GM18502 (cell line): Measurements from ENCODE around the gene TMEM204.
"Not testable (repeated sequence)": the region's sequence is repeated elsewhere in the genome, so short reads cannot be mapped to it uniquely, and the experiment has no call there.

Experiments
- ATAC-seq: cut with Tn5 transposase; IDR thresholded peaks from one replicate; pipeline ENCODE4 v1.9.1; 2021; ENCODE audit warnings: mild to moderate bottlenecking; ENCODE audit not compliant: unreplicated experiment, poor library complexity

TMEM204 gene

GRCh38 chr16:1580256-1580655, 46.8 kb downstream of the TMEM204 start:
- ATAC-seq: no peak

- no peak for ATAC-seq
Observed at GRCh38 chr16:1580956-1581355, 47.5 kb downstream of the TMEM204 start.

GRCh38 chr16:1581804-1582203, 48.3 kb downstream of the TMEM204 start:
- no peak for ATAC-seq

GRCh38 chr16:1583180-1583579, 49.7 kb downstream of the TMEM204 start:
- ATAC-seq: no peak

- ATAC-seq: no peak
Observed at GRCh38 chr16:1584926-1585484, 51.5 kb downstream of the TMEM204 start.

GRCh38 chr16:1590366-1590765, 56.9 kb downstream of the TMEM204 start:
- no peak for ATAC-seq

GRCh38 chr16:1590930-1591705, 57.7 kb downstream of the TMEM204 start:
- no peak for ATAC-seq

- no peak for ATAC-seq
Observed at GRCh38 chr16:1592446-1592845, 59.0 kb downstream of the TMEM204 start.

GRCh38 chr16:1595511-1595910, 62.0 kb downstream of the TMEM204 start:
- not testable (repeated sequence) for ATAC-seq

GRCh38 chr16:1596516-1596915, 63.0 kb downstream of the TMEM204 start:
- ATAC-seq: no peak

- ATAC-seq: no peak
Observed at GRCh38 chr16:1597154-1597553, 63.7 kb downstream of the TMEM204 start.

- ATAC-seq: no peak
Observed at GRCh38 chr16:1601031-1601430, 67.6 kb downstream of the TMEM204 start.

- no peak for ATAC-seq
Observed at GRCh38 chr16:1601489-1601888, 68.0 kb downstream of the TMEM204 start.

- no peak for ATAC-seq
Observed at GRCh38 chr16:1602285-1602684, 68.8 kb downstream of the TMEM204 start.
